Neural progenitor cell (in vitro differentiated cells): ENCODE results near the gene LRRIQ4. TPM values are rescaled to one million over a fixed set of nuclear protein-coding genes. Genes with fewer than 3 reads are reported as not detected.

Experiments
- DNase-seq: peaks from one replicate; pipeline ENCODE4 v3.0.0-alpha.2; 2016; ENCODE audit warnings: low spot score
- H2AFZ ChIP-seq: fragments of 200-600 bp; sonication (generic); replicated peaks from 2 replicates; pipeline ENCODE4 v1.6.1; 2016; ENCODE audit warnings: antibody characterized with exemption
- H3F3A ChIP-seq: fragments of 200-600 bp; sonication (generic); 2 replicates; pipeline ENCODE4 v1.6.1; 2016; ENCODE audit warnings: antibody characterized with exemption, low read depth
- H3K27ac ChIP-seq: fragments of 200-600 bp; sonication (generic); 2 replicates; pipeline ENCODE4 v1.5.1; 2016; ENCODE audit warnings: mild to moderate bottlenecking
- H3K27me3 ChIP-seq: fragments of 200-600 bp; sonication (generic); 2 replicates; pipeline ENCODE4 v1.6.1; 2016; ENCODE audit warnings: mild to moderate bottlenecking, moderate library complexity
- H3K36me3 ChIP-seq: fragments of 200-600 bp; sonication (generic); 2 replicates; pipeline ENCODE4 v1.5.1; 2016
- H3K4me1 ChIP-seq: fragments of 200-600 bp; sonication (generic); 2 replicates; pipeline ENCODE4 v1.6.1; 2016; ENCODE audit warnings: mixed run types
- H3K4me2 ChIP-seq: fragments of 200-600 bp; sonication (generic); 2 replicates; pipeline ENCODE4 v1.6.1; 2016
- H3K4me3 ChIP-seq: fragments of 200-600 bp; sonication (generic); 2 replicates; pipeline ENCODE4 v1.5.1; 2016
- H3K79me2 ChIP-seq: fragments of 200-600 bp; sonication (generic); 2 replicates; pipeline ENCODE4 v1.6.1; 2016; ENCODE audit warnings: low read depth
- H3K9ac ChIP-seq: fragments of 200-600 bp; sonication (generic); 2 replicates; pipeline ENCODE4 v1.6.1; 2016
- H3K9me3 ChIP-seq: fragments of 200-600 bp; sonication (generic); 2 replicates; pipeline ENCODE4 v1.5.1; 2016; ENCODE audit warnings: low read depth
- H4K20me1 ChIP-seq: fragments of 200-600 bp; sonication (generic); 2 replicates; pipeline ENCODE4 v1.6.1; 2016; ENCODE audit warnings: low read depth
- H3K27ac Mint-ChIP-seq: 3 replicates; pipeline ENCODE4 v1.8.0; 2021; ENCODE audit warnings: mixed read lengths
- H3K27me3 Mint-ChIP-seq: 2 replicates; pipeline ENCODE4 v1.8.0; 2022; ENCODE audit warnings: low read depth, mild to moderate bottlenecking, inconsistent platforms, moderate library complexity, mixed read lengths; ENCODE audit not compliant: insufficient read depth
- H3K36me3 Mint-ChIP-seq: 3 replicates; pipeline ENCODE4 v1.8.0; 2021; ENCODE audit warnings: mixed read lengths
- H3K4me1 Mint-ChIP-seq: 3 replicates; pipeline ENCODE4 v1.8.0; 2021; ENCODE audit warnings: mixed read lengths
- H3K4me3 Mint-ChIP-seq: 3 replicates; pipeline ENCODE4 v1.8.0; 2021; ENCODE audit warnings: mild to moderate bottlenecking, moderate library complexity, mixed read lengths
- H3K9me3 Mint-ChIP-seq: 3 replicates; pipeline ENCODE4 v1.8.0; 2020; ENCODE audit warnings: mixed read lengths
- EZH2 ChIP-seq: fragments of 200-600 bp; sonication (generic); IDR thresholded peaks from 2 replicates; pipeline ENCODE4 v1.6.1; 2017; ENCODE audit warnings: antibody characterized with exemption, mild to moderate bottlenecking, moderate library complexity
- EZH2phosphoT487 ChIP-seq: fragments of 200-600 bp; sonication (generic); IDR thresholded peaks from 2 replicates; pipeline ENCODE4 v1.6.1; 2017; ENCODE audit warnings: antibody characterized with exemption
- total RNA-seq: library from RNA; depleted of rRNA; stranded (reverse); fragments of >200 nt; gene quantifications from 2 replicates; pipeline ENCODE4 v1.2.3, GENCODE V29; 2015; ENCODE audit warnings: low replicate concordance
- TF ChIP-seq, protein P1 (sequence below): fragments of 200-600 bp; sonication (generic); IDR thresholded peaks from 2 replicates; pipeline ENCODE4 v1.5.1; 2017; ENCODE audit warnings: antibody characterized with exemption, mild to moderate bottlenecking

LRRIQ4 gene
- total RNA-seq, 1 donor from 2014 or later: not detected

- no peaks in the 10 kb centered on the region for H4K20me1 ChIP-seq
- Mint-ChIP-seq H3K27me3 (no peaks in the 10 kb centered on the region), H3K9me3 (no peaks in the 10 kb centered on the region), H3K4me1 (peaks cover 2% of the 10 kb centered on the region), H3K4me3 (no peak within 1 kb of the TSS), H3K36me3 (no peaks in the 10 kb centered on the region), H3K27ac (no peak within 1 kb of the TSS)
- H3K27ac ChIP-seq: no peak within 1 kb of the TSS
- DNase-seq: no peak
- no peaks in the 10 kb centered on the region for H3K27me3 ChIP-seq
- no peak within 1 kb of the TSS for H3K4me3 ChIP-seq
- H3K4me2 ChIP-seq: no peak within 1 kb of the TSS
- H3K9ac ChIP-seq: no peak within 1 kb of the TSS
- H2AFZ ChIP-seq: no peak within 1 kb of the TSS
- H3K79me2 ChIP-seq: no peaks in the 10 kb centered on the region
- H3F3A ChIP-seq: no peaks in the 10 kb centered on the region
- TF ChIP-seq, protein P1, sequence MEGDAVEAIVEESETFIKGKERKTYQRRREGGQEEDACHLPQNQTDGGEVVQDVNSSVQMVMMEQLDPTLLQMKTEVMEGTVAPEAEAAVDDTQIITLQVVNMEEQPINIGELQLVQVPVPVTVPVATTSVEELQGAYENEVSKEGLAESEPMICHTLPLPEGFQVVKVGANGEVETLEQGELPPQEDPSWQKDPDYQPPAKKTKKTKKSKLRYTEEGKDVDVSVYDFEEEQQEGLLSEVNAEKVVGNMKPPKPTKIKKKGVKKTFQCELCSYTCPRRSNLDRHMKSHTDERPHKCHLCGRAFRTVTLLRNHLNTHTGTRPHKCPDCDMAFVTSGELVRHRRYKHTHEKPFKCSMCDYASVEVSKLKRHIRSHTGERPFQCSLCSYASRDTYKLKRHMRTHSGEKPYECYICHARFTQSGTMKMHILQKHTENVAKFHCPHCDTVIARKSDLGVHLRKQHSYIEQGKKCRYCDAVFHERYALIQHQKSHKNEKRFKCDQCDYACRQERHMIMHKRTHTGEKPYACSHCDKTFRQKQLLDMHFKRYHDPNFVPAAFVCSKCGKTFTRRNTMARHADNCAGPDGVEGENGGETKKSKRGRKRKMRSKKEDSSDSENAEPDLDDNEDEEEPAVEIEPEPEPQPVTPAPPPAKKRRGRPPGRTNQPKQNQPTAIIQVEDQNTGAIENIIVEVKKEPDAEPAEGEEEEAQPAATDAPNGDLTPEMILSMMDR: no peak
- TF ChIP-seq EZH2 (no peak), EZH2phosphoT487 (no peak)
- no peaks in the 10 kb centered on the region for H3K9me3 ChIP-seq
- no peaks in the 10 kb centered on the region for H3K36me3 ChIP-seq
- no peaks in the 10 kb centered on the region for H3K4me1 ChIP-seq
These were observed 57.0 kb downstream of the LRRIQ4 start, which contains the start of gene LRRC31 for GRCh38 chr3:169869484-169870220. TSS of gene LRRC31 (minus strand) at chr3:169869935. CDS start at chr3:169869807, 128 bp downstream.

- Histone ChIP-seq H4K20me1 (no peaks in the 10 kb centered on the region), H3K79me2 (no peaks in the 10 kb centered on the region), H3K27me3 (no peaks in the 10 kb centered on the region), H2AFZ (peak overlapping the region; percentile 44), H3K9ac (no peak overlapping the region), H3F3A (no peaks in the 10 kb centered on the region), H3K36me3 (no peaks in the 10 kb centered on the region), H3K4me2 (no peak overlapping the region), H3K4me1 (no peaks in the 10 kb centered on the region), H3K9me3 (no peaks in the 10 kb centered on the region), H3K27ac (no peak overlapping the region), H3K4me3 (no peak overlapping the region)
- Mint-ChIP-seq H3K27me3 (no peaks in the 10 kb centered on the region), H3K9me3 (no peaks in the 10 kb centered on the region), H3K4me1 (peaks cover 2% of the 10 kb centered on the region), H3K4me3 (no peak overlapping the region), H3K27ac (no peak overlapping the region), H3K36me3 (no peaks in the 10 kb centered on the region)
- no peak for DNase-seq
- TF ChIP-seq EZH2 (no peak), EZH2phosphoT487 (no peak)
- TF ChIP-seq, protein P1: no peak
These were observed 58.6 kb downstream of the LRRIQ4 start for GRCh38 chr3:169871129-169871886.

DNA sequence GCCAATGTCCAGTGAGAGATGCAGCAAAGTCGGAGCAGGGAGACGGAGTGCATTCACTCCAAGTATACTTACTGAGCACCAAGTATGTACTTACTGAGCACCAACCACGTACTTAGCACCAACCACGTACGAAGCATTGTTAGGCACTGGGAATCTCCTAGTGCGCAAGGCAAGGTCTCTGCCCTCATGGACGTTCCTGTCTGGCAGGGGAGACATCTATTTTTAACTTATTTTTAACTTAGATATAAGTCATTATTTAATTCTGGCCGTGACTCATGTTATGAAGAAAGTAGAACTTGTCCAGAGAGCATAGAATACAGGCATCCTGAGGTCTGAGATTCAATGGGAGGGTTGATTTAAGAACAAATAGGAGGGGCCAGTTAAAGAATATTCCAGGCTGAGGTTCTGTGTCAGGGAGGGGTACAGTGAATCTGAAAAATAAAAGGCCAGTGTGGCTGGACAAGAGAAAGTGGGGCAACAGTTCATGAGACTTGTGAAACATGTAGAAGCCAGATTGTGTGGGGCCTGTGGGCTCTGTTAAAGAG is 66.4 kb downstream of the LRRIQ4 start:
- DNase-seq: no peak
- H3K4me1 ChIP-seq: no peaks in the 10 kb centered on the region
- H3K4me3 ChIP-seq: no peak overlapping the region
- Mint-ChIP-seq H3K4me3 (no peak overlapping the region), H3K4me1 (peaks cover 8% of the 10 kb centered on the region), H3K27me3 (peaks cover 5% of the 10 kb centered on the region), H3K27ac (peak overlapping the region; percentile 67), H3K9me3 (no peaks in the 10 kb centered on the region), H3K36me3 (no peaks in the 10 kb centered on the region)
- no peaks in the 10 kb centered on the region for H3K79me2 ChIP-seq
- H3K9ac ChIP-seq: no peak overlapping the region
- H3K36me3 ChIP-seq: no peaks in the 10 kb centered on the region
- H2AFZ ChIP-seq: no peak overlapping the region
- H4K20me1 ChIP-seq: no peaks in the 10 kb centered on the region
- no peaks in the 10 kb centered on the region for H3F3A ChIP-seq
- H3K4me2 ChIP-seq: no peak overlapping the region
- no peaks in the 10 kb centered on the region for H3K9me3 ChIP-seq
- H3K27ac ChIP-seq: no peak overlapping the region
- no peaks in the 10 kb centered on the region for H3K27me3 ChIP-seq
- TF ChIP-seq EZH2: no peak
- TF ChIP-seq EZH2phosphoT487: no peak
- TF ChIP-seq, protein P1: no peak
